ENCODE results near the gene TSPAN33. TPM values are rescaled to one million over a fixed set of nuclear protein-coding genes. Genes with fewer than 3 reads are reported as not detected.

Gene TSPAN33
- total and polyA plus RNA-seq, 9 of the 15 experiments (the other 6 are each of a cell fraction or from before 2014, with no cell fraction given): 0.03 to 1.5 (median 0.23) TPM; not detected in 2

DNA sequence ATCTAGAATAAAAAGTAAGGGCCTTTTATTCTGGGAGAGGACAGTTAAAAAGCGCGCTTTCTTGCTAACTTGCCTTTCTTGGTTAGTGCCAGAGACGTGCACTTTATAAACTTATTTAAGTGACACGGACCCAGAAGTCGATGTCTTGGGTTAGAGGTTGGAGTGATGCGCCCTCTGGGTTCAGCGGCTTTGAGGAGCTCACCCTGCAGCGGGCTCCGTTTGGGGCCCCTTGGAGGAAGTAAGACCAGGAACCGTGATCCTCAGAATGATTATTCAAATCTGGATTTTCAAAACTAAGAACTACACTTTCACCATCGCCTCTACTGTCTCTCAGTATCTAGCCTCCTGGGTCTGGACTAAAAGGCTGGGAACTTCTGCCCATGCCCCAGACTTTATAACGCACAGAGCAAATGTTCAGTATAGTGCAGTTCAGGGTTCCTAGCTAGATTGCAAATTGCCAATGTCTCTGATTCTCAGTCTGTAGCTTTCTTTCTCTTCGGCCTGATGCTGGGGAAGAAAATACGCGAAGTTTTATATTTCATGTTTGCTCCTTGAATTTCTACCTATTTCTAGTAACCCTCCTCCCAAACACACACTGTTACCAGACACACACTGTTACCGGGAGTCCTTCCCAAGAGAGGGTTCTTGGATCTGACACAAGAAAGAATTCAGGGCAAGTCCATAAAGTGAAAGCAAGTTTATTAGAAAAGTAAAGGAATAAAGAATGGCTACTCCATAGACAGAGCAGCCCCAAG lies 25.4 kb downstream of the TSPAN33 start:
- intact Hi-C loops (cut with micrococcal nuclease) (no loop called here), in situ Hi-C loops (cut with MboI) (no loop called here)
- ChIA-PET CTCF (ENCODE audit: low intra/inter-chr PET ratio) (no interaction called here), POLR2A (interaction anchor here (0.5 kb wide), 1 partner anchor 591 kb away, joined by 3 read pairs; no protein-coding TSS in a partner anchor)
- H3K9ac ChIP-seq (ENCODE audit: insufficient read depth in 1 of 2, low read depth in 2 of 2, low read length in 2 of 2): peak overlapping the region in 1 of 2 experiments; percentile 41; a peak in 1 of 4 replicates
- H3K79me2 ChIP-seq (ENCODE audit: control insufficient read depth, insufficient read depth, low read length): no peaks in the 10 kb centered on the region
- H3K4me3 ChIP-seq: no peak overlapping the region
- 54% methylated on average over 16 of the region's 16 CpGs for WGBS (ENCODE audit: insufficient coverage, low coverage, missing lambda C conversion rate)
- H3K27ac ChIP-seq (ENCODE audit: extremely low read depth, low read depth, low read length): no peak overlapping the region
- H2AFZ ChIP-seq (ENCODE audit: low read depth, low read length): peak overlapping the region; percentile 81
- DNase-seq (ENCODE audit: extremely low read depth in 1 of 4, low spot score in 3 of 4): peak in 1 of 4 experiments; percentile 13
- peaks cover 6 to 10% of the 10 kb centered on the region in 2 experiments; a peak in 4 of 5 replicates for H3K4me1 ChIP-seq (replicated peaks in 1 of 2; ENCODE audit: control insufficient read depth in 2 of 2, insufficient read depth in 2 of 2, low read length in 2 of 2)
- H3K9me3 ChIP-seq (replicated peaks; ENCODE audit: control insufficient read depth, insufficient read depth, low read depth, low read length): no peaks in the 10 kb centered on the region
- peak overlapping the region; percentile 65; the same call in 1 of the 2 replicates for H3K4me2 ChIP-seq (ENCODE audit: insufficient read depth, low read length)
- no TSS peak for BruUV-seq (replicated peaks)
- peaks cover 20 to 62% of the 10 kb centered on the region in 2 experiments; a peak in 4 of 5 replicates for H3K27me3 ChIP-seq (ENCODE audit: control insufficient read depth in 2 of 2, insufficient read depth in 2 of 2, low read length in 2 of 2)
- no peak for ATAC-seq
- H3K9me1 ChIP-seq (ENCODE audit: control insufficient read depth, insufficient read depth, low read length): no peaks in the 10 kb centered on the region
- H4K20me1 ChIP-seq (replicated peaks; ENCODE audit: control insufficient read depth, insufficient read depth, low read length): no peaks in the 10 kb centered on the region
- FAIRE-seq: peak; percentile 23
- H3K36me3 ChIP-seq (ENCODE audit: control insufficient read depth, insufficient read depth, low read length): no peaks in the 10 kb centered on the region
- TF ChIP-seq PRPF4 (IDR thresholded peaks at IDR 0.05; ENCODE audit: insufficient read depth, low read depth, low read length, poor library complexity, severe bottlenecking) (no peak), MTA1 (IDR thresholded peaks at IDR 0.05; ENCODE audit: borderline replicate concordance) (no peak), CBX1 (IDR thresholded peaks at IDR 0.05; ENCODE audit: low read depth) (no peak), SAP30 (IDR thresholded peaks at IDR 0.05; ENCODE audit: borderline replicate concordance, insufficient read depth, low read depth, low read length, poor library complexity, severe bottlenecking) (no peak), TCF7 (IDR thresholded peaks at IDR 0.05; ENCODE audit: borderline replicate concordance) (no peak), PHB2 (IDR thresholded peaks at IDR 0.05; ENCODE audit: low read depth) (no peak), SPI1 (IDR thresholded peaks at IDR 0.05; ENCODE audit: borderline replicate concordance, low read depth, low read length) (no peak), KDM1A (IDR thresholded peaks at IDR 0.05) (no peak), RB1 (IDR thresholded peaks at IDR 0.05; ENCODE audit: low read depth) (no peak), CHAMP1 (IDR thresholded peaks at IDR 0.05) (no peak), YY1 (IDR thresholded peaks at IDR 0.05; ENCODE audit: borderline replicate concordance in 1 of 3, control insufficient read depth in 1 of 3, extremely low read depth in 1 of 3, insufficient read depth in 3 of 3, insufficient read length in 1 of 3, insufficient replicate concordance in 2 of 3, low read depth in 1 of 3, low read length in 2 of 3) (no peak)
- TF ChIP-seq, protein P1, sequence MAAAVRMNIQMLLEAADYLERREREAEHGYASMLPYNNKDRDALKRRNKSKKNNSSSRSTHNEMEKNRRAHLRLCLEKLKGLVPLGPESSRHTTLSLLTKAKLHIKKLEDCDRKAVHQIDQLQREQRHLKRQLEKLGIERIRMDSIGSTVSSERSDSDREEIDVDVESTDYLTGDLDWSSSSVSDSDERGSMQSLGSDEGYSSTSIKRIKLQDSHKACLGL (CRISPR knock-in tag; IDR thresholded peaks at IDR 0.05; ENCODE audit: borderline replicate concordance, poor library complexity, severe bottlenecking): no peak
- TF ChIP-seq, protein P2, sequence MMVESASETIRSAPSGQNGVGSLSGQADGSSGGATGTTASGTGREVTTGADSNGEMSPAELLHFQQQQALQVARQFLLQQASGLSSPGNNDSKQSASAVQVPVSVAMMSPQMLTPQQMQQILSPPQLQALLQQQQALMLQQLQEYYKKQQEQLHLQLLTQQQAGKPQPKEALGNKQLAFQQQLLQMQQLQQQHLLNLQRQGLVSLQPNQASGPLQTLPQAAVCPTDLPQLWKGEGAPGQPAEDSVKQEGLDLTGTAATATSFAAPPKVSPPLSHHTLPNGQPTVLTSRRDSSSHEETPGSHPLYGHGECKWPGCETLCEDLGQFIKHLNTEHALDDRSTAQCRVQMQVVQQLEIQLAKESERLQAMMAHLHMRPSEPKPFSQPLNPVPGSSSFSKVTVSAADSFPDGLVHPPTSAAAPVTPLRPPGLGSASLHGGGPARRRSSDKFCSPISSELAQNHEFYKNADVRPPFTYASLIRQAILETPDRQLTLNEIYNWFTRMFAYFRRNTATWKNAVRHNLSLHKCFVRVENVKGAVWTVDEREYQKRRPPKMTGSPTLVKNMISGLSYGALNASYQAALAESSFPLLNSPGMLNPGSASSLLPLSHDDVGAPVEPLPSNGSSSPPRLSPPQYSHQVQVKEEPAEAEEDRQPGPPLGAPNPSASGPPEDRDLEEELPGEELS (CRISPR knock-in tag; IDR thresholded peaks at IDR 0.05; ENCODE audit: borderline replicate concordance): no peak

All from K562 (cell line).